OCI-LY1 (cell line): ENCODE results near the gene CCNJL.

Source experiments
- H2AFZ ChIP-seq: fragments of 200-600 bp; sonication (generic), shearing (Covaris generic); 2 replicates; pipeline ENCODE4 v1.6.0; 2014; ENCODE audit warnings: antibody characterized with exemption, mild to moderate bottlenecking, low read length
- H3F3A ChIP-seq: fragments of 200-600 bp; sonication (generic), shearing (Covaris generic); 2 replicates; pipeline ENCODE4 v1.6.0; 2014; ENCODE audit warnings: mild to moderate bottlenecking, antibody characterized with exemption, low read length, moderate library complexity; ENCODE audit not compliant: insufficient read depth
- H3K27ac ChIP-seq: fragments of 200-600 bp; sonication (generic); 2 replicates; pipeline ENCODE4 v1.5.1; 2014; ENCODE audit warnings: low read length, mixed run types, mild to moderate bottlenecking, low read depth; ENCODE audit not compliant: poor library complexity, severe bottlenecking
- H3K27me3 ChIP-seq: fragments of 200-600 bp; sonication (generic); 2 replicates; pipeline ENCODE4 v1.6.0; 2014; ENCODE audit warnings: antibody characterized with exemption, mild to moderate bottlenecking, low read length, moderate library complexity; ENCODE audit not compliant: insufficient read depth
- H3K36me3 ChIP-seq: fragments of 200-600 bp; sonication (generic); 2 replicates; pipeline ENCODE4 v1.6.1; 2014; ENCODE audit warnings: mild to moderate bottlenecking, antibody characterized with exemption, low read length, moderate library complexity, mixed read lengths; ENCODE audit not compliant: insufficient read depth
- H3K4me1 ChIP-seq: fragments of 200-600 bp; sonication (generic); 2 replicates; pipeline ENCODE4 v1.5.1; 2014; ENCODE audit warnings: mild to moderate bottlenecking, low read length, moderate library complexity; ENCODE audit not compliant: insufficient read depth, severe bottlenecking
- H3K4me2 ChIP-seq: fragments of 200-600 bp; sonication (generic), shearing (Covaris generic); 2 replicates; pipeline ENCODE4 v1.6.1; 2014; ENCODE audit warnings: low read length
- H3K4me3 ChIP-seq: fragments of 200-600 bp; sonication (generic); 2 replicates; pipeline ENCODE4 v1.5.1; 2014; ENCODE audit warnings: low read length, low read depth, mild to moderate bottlenecking, mixed read lengths; ENCODE audit not compliant: poor library complexity, severe bottlenecking
- H3K79me2 ChIP-seq: fragments of 200-600 bp; shearing (Covaris generic); 2 replicates; pipeline ENCODE4 v1.6.1; 2016; ENCODE audit warnings: mixed run types, low read length, mixed read lengths; ENCODE audit not compliant: insufficient read depth
- H3K9ac ChIP-seq: fragments of 200-600 bp; sonication (generic), shearing (Covaris generic); 2 replicates; pipeline ENCODE4 v1.6.1; 2014; ENCODE audit warnings: mild to moderate bottlenecking, low read length, mixed read lengths
- H3K9me2 ChIP-seq: fragments of 200-600 bp; sonication (generic), shearing (Covaris generic); 2 replicates; pipeline ENCODE4 v1.6.1; 2014; ENCODE audit warnings: low read depth, mild to moderate bottlenecking, low read length, mixed read lengths
- H3K9me3 ChIP-seq: fragments of 200-600 bp; shearing (Covaris generic); 2 replicates; pipeline ENCODE4 v1.6.1; 2014; ENCODE audit warnings: low read length, mixed read lengths
- H4K20me1 ChIP-seq: fragments of 200-600 bp; sonication (generic), shearing (Covaris generic); 2 replicates; pipeline ENCODE4 v1.6.0; 2016; ENCODE audit warnings: mild to moderate bottlenecking, low read length; ENCODE audit not compliant: insufficient read depth
- EZH2 ChIP-seq: fragments of 200-600 bp; sonication (generic), shearing (Covaris generic); IDR thresholded peaks from 2 replicates; pipeline ENCODE4 v1.8.0; 2017; ENCODE audit warnings: borderline replicate concordance, mixed run types, mild to moderate bottlenecking, antibody characterized with exemption, low read length, moderate library complexity, mixed read lengths
- TF ChIP-seq, protein P1 (sequence below): fragments of 200-600 bp; sonication (generic), shearing (Covaris generic); IDR thresholded peaks from 2 replicates; pipeline ENCODE4 v1.5.1; 2017; ENCODE audit warnings: mild to moderate bottlenecking, antibody characterized with exemption, low read length, moderate library complexity, mixed read lengths

The CCNJL gene

DNA sequence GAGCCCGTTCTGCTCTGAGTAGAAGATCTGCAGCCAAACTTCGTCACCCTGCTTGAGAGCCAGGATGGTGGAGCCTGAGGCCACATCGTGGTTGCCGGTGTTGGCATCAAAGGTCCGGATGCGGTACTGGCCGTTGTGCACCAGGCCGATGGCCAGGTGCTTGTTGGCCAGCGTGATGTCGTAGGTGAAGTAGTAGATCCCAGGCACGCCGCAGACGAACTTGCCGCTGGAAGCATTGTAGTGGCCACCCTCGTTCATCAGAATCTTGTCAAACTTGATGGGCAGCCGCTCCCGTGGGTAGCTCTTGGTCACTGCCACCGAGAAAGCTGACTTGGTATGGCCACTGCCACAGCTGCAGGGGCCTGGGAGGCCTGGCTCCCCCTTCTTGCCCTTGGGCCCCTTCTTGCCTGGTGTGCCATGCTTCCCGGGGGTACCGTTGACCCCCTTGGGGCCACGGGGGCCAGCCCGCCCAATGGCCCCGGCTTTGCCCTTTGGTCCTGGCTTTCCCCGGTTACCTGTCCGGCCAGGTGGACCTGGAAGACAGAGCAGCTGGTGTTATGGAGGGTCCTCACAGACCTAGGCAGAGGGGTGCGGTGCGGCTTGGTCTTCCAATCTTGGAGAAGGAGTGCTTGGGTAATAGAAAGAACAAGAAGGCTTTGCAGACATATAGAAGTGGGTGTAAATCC is 37.0 kb upstream of the CCNJL start:
- Histone ChIP-seq H3K9me2 (no peaks in the 10 kb centered on the region), H3K4me2 (no peak overlapping the region), H3K79me2 (no peaks in the 10 kb centered on the region), H4K20me1 (no peaks in the 10 kb centered on the region), H3K9ac (no peak overlapping the region), H3K4me1 (no peaks in the 10 kb centered on the region), H3K36me3 (no peaks in the 10 kb centered on the region), H3K27me3 (peaks cover 4% of the 10 kb centered on the region; the same call in 1 of the 2 replicates), H3K27ac (no peak overlapping the region), H2AFZ (no peak overlapping the region), H3K4me3 (no peak overlapping the region), H3K9me3 (no peaks in the 10 kb centered on the region), H3F3A (no peaks in the 10 kb centered on the region)
- TF ChIP-seq, protein P1, sequence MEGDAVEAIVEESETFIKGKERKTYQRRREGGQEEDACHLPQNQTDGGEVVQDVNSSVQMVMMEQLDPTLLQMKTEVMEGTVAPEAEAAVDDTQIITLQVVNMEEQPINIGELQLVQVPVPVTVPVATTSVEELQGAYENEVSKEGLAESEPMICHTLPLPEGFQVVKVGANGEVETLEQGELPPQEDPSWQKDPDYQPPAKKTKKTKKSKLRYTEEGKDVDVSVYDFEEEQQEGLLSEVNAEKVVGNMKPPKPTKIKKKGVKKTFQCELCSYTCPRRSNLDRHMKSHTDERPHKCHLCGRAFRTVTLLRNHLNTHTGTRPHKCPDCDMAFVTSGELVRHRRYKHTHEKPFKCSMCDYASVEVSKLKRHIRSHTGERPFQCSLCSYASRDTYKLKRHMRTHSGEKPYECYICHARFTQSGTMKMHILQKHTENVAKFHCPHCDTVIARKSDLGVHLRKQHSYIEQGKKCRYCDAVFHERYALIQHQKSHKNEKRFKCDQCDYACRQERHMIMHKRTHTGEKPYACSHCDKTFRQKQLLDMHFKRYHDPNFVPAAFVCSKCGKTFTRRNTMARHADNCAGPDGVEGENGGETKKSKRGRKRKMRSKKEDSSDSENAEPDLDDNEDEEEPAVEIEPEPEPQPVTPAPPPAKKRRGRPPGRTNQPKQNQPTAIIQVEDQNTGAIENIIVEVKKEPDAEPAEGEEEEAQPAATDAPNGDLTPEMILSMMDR, result no peak
- TF ChIP-seq EZH2, result no peak

DNA sequence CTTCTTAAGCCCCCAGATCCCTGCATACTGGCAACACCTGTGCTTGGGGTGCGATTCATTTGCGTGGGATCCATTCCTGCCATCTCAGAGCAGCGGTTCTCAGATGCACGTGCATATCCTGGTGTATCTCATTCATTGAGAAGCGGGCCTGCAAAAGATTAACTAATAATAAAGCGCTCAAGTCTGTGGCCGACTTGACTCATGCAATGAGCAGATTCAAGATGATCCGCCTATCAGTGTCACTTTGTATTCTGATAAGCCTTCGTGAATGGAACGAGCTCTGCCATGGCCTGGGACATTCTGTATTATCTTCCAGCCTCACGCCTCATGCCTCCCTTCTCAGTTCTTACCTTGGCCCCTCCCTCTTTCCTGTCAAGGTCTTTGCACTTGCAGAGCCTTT is 35.7 kb upstream of the CCNJL start:
- Histone ChIP-seq H3K9me3 (no peaks in the 10 kb centered on the region), H3K79me2 (no peaks in the 10 kb centered on the region), H3K36me3 (no peaks in the 10 kb centered on the region), H3K4me1 (no peaks in the 10 kb centered on the region), H3K27ac (no peak overlapping the region), H3K27me3 (peaks cover 4% of the 10 kb centered on the region; the same call in 1 of the 2 replicates), H3K9me2 (no peaks in the 10 kb centered on the region), H4K20me1 (no peaks in the 10 kb centered on the region), H3K9ac (no peak overlapping the region), H2AFZ (no peak overlapping the region), H3K4me3 (no peak overlapping the region), H3K4me2 (no peak overlapping the region), H3F3A (no peaks in the 10 kb centered on the region)
- TF ChIP-seq, protein P1, result no peak
- no peak for TF ChIP-seq EZH2

DNA sequence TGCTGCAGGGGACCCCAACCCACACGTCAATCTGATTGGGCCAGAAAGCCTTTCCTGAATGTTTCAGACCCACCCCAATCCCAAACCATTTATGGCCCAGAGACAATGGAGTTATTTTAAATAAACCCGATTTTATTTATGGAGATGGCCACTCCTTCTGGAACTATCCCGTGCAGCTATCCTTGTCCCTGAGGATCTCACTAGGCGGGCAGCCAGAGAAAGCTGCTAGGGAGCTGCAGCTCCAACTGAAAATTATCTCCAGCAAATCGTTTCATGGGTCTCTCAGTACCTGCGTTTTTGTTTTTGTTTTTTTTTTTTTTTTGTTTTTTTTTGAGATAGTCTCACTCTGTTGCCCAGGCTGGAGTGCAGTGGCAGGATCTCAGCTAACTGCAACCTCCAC is 35.1 kb upstream of the CCNJL start:
- H3K4me3 ChIP-seq, result no peak overlapping the region
- H3K9me3 ChIP-seq, result no peaks in the 10 kb centered on the region
- no peaks in the 10 kb centered on the region for H3K36me3 ChIP-seq
- no peak overlapping the region for H2AFZ ChIP-seq
- H3K27me3 ChIP-seq, result peaks cover 4% of the 10 kb centered on the region; the same call in 1 of the 2 replicates
- TF ChIP-seq, protein P1, result no peak
- no peak for TF ChIP-seq EZH2
- no peak overlapping the region for H3K27ac ChIP-seq
- no peaks in the 10 kb centered on the region for H3K4me1 ChIP-seq
- no peak overlapping the region for H3K4me2 ChIP-seq
- H3K79me2 ChIP-seq, result no peaks in the 10 kb centered on the region
- no peaks in the 10 kb centered on the region for H4K20me1 ChIP-seq
- no peaks in the 10 kb centered on the region for H3F3A ChIP-seq
- H3K9me2 ChIP-seq, result no peaks in the 10 kb centered on the region
- no peak overlapping the region for H3K9ac ChIP-seq
